A172 (cell line): ENCODE data around the gene MIDN. TPM values are rescaled to one million over a fixed set of nuclear protein-coding genes. Genes with fewer than 3 reads are reported as not detected.

ENCODE experiments used
- DNase-seq: peaks from one replicate; pipeline ENCODE4 v3.0.0-alpha.2; 2015; ENCODE audit warnings: low spot score
- total RNA-seq: library from RNA; depleted of rRNA; stranded (reverse); fragments of >200 nt; shearing (Covaris generic); gene quantifications from 2 replicates; pipeline ENCODE4 v1.2.3, GENCODE V29; 2014

Gene MIDN
- total RNA-seq, 1 experiment from 2014 or later: 7.0 TPM

DNA sequence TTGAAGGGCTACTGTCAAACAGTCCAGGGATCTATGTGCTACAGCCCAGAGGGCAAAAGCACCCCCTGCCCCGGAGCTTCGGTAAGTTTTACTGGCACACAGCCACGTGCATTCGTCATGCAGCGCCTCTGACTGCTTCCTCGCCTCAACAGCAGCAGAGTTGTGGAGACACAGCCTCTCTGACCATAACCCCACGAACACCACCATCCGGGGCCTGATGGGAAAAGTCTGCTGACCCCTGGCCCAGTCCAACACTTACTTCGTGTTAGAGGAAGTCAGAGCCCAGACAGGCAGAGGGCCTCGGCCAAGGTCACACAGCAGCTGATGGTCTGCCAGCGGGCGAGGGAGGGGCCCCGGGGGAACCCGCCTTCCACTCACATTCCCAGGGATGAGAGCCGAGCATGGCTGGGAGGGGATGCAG, 15.7 kb upstream of the MIDN start:
- DNase-seq: no peak

DNA sequence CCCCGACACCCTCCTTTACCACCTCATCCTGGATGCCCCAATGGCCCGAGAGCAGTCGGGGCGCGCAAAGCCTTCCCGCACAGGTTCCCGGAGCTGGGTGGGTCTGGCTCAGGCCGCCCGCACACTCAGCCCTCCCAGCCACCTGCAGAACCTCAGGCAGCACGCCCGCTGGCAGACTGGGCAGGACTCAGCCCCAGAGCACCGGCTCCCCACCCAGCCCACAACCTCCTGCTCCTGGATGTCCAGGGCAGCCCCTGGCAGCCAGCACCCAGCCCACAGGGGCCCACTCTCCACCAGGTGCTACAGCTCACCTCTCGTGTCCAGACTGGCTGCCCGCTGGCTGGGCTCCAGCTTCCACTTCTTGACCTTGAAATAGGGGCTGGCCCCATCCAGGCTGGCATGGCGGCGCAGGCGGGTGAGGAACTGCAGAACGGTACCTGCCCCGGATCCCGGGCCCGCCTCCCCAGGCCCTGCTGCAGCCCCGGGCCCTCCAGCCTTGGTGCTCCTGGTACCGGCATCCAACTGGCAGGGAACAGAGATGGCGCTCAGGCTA, 15.2 kb upstream of the MIDN start:
- DNase-seq: no peak

DNA sequence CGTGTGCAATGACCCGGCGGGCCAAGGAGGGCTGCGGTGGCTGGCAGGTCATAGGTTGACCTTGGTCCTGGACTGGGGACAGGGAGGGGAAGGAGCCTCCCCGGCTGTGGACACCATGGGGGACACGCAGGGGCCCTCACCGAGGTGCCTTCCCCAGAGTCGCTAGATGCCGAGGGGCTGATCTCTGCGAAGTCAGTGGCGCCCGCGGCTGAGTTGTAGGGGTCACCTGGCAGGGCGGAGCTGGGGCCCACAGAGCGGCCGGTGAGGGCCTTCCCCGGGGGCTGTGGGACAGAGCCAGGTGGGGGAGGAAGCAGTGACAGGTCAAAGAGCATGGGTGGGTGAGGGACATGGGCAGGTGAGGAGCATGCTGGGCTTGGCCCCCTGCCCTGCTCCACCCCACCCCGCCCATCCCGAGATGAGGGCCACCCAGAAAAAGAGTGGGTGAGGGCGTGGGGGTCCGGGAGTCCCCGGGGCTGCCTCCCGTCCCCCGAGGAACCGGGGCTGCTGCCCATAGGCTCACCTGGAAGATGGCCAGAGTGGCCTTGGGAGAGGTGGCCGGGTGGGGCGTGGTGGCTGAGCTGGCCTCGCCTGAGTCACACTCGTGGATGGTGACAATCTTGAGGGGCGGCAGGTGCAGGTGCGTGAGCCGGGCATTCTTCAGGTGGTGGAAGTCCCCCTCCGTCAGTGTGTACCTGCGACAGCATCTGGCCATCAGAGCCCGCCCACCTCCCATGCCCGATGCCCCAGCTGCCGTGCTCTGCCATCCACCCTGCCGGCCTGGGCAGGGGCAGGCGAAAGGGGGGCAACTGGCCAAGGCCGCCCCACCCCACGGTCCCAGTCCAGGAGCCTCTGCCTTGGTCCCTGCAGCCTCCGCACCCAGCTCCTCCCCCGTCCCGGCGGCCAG, 14.1 kb upstream of the MIDN start:
- no peak for DNase-seq

DNA sequence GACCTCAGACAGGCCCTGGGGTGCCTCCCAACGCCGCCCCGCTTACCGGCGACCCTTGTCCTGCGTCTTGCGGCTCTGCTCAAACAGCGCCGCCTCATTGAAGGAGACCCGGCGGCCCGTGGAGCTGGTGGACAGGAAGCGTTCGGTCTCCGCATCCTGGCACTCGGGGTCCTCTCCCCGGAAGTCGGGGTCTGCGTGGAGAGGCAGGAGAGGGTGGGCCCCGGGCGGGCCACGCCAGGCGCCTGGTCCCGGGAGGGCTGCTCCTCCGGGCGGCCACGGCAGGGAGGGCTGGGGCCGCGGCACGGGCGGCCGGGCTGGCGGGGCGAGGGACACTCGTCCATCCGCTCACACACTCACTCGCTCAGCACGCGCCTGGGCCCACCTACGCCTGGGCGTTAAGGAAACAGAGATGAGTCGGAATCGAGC, 13.4 kb upstream of the MIDN start:
- DNase-seq: no peak

DNA sequence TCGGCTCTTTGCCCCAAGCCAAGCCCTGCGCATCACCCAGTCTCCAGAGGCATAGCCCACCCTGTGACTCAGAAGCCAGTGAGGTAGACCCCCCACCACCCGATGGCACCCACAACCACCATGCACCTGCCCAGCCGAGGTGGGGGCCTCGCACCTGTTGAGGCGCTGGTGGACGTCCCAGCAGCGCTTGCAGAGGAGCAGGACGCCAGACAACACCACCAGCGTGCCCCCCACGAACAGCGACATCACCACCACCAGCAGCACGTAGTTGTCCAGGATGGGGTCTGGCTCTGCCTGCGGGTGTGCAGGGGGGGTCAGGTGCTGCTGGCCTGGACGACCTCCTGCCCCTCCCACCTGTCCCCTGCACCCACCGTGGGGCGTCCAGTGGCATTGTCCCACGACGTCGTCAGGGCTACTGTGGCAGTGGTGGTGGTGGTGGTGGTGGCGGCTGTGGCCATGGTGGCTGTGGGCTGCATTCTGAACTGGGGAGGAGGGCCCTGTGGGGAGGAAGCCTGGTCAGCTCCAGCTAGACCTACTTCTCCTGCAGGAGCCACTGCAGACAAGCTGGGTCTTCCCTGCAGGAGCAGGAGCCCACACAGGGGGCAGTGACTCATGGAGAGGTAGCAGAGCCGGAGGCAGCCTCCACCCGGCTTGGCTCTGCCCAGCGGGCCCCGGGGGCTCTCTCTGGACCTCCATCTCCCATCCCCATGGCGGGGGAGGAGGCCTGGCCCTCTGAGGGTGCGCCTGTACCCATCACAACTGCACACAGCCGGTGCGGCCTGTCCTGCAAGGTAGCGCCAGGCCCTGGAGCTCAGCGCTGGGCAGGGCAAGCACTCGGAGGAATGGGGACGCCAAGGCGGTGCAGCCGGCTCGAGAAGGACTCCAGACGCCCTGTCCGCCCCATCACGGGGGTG, 12.5 kb upstream of the MIDN start:
- peak; percentile 54 for DNase-seq

DNA sequence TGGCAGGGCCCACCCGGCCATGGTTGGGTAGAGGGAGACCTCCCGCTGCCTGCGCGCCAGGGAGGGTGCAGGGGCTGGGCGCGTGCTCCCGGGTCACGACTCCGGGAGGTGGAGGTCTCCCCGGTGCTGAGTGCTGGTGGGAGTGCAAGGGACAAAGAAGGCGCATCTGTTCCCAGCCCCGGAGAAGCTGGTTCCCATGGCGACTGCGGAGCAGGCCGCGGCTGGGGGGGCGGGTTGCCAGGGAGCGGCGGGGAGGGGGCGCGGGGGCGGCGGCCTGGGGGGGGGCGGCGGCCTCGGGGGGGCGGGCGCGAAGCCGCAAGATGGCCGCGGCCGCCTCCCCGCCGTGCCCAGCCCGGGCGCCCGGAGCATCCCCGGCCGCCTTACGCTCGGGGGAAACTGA, 11.8 kb upstream of the MIDN start:
- no peak for DNase-seq

DNA sequence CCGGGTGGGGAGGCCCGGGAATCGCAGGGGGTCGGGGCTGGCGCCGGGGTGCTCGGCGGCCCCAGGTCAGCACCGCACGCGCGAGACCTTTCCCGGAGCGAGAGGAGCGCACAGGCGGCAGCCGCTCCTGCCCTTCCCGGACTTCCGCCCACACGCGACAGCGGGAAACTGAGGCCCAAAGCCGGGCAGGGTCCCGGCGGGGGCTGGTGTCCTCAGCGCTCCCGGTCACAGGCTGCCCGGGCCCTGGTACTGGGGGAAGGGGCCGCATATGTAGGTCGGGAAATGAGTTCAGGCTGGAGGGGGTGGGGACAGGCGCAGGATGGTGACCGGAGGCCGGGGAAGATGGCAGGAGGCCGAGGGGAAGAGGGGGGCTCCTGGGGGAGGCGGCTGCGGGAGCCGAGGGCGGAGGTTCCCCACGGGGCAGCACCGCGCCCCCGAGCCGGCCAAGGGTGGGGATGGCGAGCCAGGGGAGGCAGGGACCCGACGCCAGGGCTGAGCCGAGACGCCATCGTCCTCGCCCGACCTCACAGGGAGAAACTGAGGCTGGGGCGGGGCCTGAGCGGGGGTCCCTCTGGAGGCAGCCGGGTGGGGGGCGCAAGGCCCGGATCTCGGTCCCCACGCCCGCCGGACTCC, 11.2 kb upstream of the MIDN start:
- DNase-seq: no peak

DNA sequence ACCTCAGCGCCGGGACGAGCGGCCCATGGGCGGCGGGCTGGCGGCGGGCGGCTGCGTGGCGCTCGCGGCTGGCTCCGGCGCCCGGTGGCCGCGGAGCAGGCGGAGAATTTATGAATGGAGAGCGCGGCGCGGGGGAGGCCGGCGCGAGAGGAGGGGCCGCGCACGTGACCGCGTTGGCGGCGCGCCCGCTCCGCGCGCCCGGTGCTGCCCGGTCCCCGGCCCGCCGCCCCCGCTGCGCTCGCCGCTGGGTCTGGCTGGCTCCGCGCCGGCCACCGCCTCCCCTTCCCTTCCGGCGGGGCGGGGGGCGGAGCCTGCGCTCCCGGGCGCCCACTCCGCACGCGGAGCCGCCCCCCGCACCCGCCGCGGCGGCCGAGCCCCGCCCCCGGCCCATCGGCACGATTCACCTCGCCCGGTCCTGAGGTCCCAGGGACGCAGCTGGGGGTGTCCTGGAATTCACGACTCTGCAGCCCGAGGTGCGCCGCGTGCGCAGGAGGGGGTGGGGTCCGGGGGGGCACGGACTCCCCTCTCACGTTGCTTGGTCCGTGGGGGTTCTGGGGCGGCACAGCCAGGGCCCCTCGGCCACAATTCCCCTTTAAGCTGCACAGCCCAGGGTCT, 10.5 kb upstream of the MIDN start, which contains the start of gene CBARP:
CBARP (minus strand) TSS at position 252 of the 615 bp plus-strand sequence. CDS start 1,905 bp downstream, outside the sequence.
- DNase-seq: no peak

DNA sequence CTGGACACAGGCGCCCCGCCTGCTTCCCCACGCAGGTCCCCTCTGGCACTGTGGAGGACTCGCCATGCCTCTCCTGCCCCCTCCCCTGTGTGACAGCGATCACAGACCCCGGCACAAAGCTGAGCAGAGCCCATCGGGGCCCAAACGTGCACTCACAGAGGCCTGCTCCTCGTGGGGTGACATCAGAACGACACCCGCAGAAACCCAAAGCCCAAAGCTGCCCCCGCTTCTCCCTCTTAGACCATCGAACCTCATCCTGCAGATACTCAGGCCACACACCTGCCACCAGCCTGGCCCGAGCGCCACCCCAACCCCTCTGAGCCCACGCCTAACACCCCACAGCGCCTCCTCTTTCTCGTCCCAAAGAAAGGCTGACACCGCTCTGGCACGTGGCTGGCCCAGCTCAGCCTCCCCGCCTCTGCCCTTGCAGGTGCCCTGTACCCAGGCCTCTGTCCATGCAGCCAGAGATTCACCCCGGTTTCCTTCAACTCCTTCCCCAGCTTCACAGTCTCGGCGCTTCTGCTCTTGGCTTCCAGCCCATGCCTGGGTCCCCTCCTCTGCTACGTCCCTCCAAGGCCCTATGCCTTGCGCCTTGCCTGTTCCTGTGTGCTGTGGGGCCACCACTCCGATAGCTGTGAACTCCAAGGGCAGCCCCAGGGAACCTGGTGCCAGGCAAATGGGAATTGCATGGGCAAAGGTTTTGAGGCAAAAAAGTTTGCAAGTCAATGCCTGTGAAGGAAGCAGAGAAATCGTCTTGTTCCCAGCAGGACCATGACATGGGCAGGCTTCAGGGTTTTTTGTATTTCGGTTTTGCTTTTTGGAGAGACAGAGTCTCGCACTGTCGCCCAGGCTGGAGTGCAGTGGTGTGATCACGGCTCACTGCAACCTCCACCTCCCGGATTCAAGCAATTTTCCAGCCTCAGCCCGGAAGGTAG, 9.7 kb upstream of the MIDN start:
- no peak for DNase-seq

DNA sequence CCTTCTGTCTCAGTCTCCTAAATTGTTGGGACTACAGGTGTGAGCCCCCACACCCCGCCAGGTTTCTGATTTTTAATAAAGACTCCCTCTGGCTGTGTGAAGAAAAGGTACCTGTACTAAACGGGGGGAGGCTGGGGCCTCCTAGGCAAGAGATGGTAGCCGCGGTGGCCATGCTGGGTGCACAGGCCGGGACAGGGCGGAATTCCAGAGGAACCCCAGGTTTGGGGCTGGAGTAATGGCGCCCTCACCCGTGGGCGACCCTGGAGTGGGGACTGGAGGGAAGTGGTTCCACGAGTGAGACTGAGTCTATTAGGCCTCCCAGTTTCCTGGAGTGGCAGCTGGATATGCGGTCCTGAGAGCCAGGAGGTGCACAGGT, 9.0 kb upstream of the MIDN start:
- DNase-seq: no peak

DNA sequence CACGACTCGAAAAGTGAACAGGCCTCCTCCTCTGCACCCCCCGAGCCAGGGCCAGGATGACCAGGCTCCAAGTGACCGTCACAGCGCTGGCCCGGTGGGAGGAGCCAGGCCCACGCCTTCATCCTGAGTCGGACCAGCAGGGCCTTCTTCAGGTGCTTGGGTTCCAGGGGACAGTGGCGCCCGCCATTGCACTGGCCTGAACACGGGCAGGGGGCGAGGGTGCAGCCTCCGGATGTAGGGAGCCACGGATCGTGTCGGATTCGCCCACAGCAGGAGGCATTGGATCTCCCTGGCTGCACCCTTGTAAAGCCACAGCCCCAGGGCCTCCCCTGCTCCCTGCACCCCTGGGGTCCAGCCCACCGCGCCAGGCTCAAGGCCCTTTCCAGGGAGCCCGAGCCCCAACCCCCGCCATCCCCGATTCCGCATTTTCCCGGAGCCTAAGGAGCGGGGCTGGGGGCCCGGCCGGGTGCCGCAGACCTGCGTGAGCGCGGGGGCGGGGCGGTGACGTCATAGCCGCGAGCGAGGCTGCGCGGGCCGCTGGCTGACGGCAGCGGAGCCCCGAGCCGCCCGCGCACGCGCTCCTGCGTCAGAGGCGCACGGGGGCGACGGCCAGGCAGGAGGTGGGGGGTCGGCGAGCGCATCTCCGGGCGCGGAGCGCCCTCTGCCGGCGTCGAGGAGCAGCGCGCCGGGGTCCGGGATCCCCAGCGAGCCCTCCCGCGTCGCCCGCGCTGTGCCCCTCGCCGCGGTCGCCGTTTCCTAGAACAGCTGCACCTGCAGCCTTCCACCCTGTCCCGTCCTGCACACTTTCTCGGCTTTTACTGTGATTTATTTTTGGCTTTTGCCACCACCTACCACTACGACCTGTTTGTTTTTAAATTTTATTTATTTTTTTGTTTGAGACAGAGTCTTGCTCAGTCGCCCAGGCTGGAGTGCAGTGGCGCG, 8.3 kb upstream of the MIDN start:
- peak; percentile 70 for DNase-seq

DNA sequence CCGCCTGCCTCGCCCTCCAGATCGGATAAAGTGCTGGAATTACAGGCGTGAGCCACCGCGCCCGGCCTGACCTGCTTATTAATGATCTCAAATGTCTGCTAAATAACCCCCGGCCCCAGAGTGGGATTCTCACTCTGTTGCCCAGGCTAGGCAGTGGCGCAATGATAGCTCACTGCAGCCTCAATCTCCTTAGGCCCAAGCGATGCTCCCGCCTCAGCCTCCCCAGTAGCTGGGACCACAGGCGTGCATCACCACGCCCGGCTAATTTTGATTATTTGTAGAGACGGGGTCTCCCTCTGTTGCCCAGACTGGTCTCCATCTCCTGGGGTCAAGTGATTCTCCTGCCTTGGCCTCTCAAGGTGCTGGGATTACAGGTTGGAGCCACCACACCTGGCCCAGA, 7.5 kb upstream of the MIDN start:
- DNase-seq: no peak

DNA sequence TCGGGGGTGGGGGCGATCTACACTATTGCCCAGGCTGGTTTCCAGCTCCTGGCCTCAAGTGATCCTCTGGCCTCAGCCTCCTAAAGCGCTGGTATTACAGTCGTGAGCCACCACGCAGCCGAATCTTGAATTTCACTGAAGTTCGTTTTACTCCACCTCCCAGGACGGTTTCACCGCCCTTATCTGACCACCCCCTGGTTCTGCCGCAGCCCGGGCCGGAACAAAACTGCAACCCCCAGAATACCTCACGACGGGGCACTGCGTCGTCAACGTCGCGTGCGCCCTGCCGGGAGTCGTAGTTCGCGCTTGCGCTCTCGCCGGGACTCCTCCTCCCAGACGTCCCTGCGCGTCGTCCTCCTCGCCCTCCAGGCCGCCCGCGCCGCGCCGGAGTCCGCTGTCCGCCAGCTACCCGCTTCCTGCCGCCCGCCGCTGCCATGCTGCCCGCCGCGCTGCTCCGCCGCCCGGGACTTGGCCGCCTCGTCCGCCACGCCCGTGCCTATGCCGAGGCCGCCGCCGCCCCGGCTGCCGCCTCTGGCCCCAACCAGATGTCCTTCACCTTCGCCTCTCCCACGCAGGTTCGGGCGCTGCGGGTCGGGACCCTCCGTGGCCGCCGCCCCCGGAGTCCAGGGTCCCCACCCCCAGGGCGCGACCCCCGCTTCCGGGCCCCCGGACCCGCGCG, 6.8 kb upstream of the MIDN start, which contains the start of gene ATP5F1D:
ATP5F1D (plus strand) TSS at position 335 of the 679 bp plus-strand sequence; CDS start at position 435, 100 bp downstream.
- peak; percentile 91 for DNase-seq

DNA sequence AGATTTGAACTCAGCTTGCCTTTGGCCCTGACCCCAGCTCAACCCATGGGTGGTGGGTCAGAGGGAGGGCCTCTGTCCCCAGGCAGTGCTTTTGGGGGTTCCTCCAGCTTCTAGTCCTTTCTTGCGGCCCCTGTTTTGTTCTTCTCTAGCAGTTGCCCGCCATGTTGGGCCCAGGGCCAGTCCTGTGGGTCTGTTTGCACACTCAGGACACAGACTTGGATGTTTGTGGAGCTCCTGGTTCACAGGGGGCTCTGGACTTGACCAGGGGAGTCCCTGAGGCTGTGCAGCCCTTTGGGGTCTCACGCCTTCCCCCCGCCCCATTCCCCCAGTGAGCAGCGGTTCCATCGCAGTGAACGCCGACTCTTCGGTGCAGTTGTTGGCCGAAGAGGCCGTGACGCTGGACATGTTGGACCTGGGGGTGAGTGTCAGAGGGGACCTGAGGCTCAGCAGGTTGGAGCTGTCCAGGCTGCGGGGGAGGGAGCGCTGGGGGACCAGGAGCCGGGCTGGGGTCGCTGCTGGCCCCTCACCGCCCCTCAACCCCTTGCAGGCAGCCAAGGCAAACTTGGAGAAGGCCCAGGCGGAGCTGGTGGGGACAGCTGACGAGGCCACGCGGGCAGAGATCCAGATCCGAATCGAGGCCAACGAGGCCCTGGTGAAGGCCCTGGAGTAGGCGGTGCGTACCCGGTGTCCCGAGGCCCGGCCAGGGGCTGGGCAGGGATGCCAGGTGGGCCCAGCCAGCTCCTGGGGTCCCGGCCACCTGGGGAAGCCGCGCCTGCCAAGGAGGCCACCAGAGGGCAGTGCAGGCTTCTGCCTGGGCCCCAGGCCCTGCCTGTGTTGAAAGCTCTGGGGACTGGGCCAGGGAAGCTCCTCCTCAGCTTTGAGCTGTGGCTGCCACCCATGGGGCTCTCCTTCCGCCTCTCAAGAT, 4.4 kb upstream of the MIDN start:
- peak; percentile 79 for DNase-seq

DNA sequence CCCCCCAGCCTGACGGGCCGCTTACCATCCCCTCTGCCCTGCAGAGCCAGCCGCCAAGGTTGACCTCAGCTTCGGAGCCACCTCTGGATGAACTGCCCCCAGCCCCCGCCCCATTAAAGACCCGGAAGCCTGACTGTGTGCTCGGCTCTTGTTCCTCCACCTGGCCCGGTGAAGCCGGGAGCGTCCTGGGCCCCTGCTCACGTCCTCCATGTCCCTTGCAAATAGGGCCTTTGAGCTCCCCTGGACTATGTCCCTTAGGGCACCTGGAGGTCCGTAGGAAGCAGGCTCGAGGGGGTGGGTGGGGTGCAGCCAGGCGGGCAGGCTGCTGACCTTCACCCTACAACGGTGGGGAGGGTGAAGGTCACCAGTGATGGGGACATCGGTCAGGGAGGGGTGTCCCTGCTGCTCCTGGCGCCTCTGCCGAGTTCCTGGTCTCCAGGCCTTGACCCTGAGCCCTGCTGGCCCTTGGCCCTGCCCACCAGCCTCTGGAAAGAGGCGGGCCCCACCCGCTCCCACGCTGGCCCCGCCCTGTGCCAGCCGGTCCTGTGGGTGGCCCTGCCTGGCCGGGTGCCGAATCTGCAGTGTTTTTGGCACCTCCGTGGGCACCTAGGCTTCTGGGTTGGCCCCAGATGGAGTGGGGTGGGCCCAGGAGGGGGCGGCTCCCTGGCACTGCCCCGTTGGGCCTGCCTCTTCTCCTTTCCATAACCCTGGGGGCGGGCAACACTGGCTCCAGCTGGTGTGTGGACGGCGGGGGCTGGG, 3.5 kb upstream of the MIDN start:
- no peak for DNase-seq

DNA sequence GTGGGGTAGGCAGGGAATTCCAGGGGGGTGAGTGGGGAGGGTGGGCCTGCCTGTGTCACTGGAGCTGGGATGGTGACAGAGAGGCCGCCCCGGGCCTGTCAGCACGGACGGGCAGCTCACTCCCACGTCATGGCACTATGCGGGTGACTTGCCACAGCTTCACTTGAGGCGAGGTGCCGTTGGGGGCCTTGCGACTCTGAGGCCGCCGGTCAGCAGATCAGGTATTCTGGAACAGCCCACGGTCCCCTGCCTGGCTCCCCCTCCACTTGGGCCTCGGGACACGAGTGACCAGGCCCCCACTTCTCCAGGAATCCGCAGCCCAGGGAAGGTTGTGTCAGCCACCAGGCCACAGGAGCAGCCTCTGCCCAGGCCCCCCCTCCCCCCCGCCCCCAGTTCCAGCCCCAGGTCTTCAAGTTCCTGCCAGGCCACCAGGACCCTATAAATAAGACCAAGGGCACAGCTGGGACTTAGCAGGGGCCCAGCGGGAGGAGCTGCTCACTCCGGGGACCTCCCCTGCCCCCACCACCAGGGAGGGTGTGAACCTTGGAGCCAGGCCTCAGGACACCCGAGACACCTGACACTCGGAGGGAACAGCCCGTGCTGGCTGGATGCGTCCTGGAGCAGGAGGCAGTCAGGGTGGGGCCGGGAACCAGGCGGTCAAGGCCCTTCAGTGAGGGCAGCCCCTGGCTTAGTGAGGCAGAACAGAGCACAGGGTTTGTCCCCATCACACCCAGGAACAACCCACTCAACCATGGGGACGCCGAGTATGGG, 2.7 kb upstream of the MIDN start:
- no peak for DNase-seq
